ENCODE results near the gene MAZ.

Gene MAZ

GRCh38 chr16:29816694-29817441, 10.5 kb downstream of the MAZ start:
- Histone ChIP-seq H3K27ac (peak overlapping the region; percentile 95 to 98), H3K4me3 (peak overlapping the region; percentile 88)
- TF ChIP-seq, protein P1, sequence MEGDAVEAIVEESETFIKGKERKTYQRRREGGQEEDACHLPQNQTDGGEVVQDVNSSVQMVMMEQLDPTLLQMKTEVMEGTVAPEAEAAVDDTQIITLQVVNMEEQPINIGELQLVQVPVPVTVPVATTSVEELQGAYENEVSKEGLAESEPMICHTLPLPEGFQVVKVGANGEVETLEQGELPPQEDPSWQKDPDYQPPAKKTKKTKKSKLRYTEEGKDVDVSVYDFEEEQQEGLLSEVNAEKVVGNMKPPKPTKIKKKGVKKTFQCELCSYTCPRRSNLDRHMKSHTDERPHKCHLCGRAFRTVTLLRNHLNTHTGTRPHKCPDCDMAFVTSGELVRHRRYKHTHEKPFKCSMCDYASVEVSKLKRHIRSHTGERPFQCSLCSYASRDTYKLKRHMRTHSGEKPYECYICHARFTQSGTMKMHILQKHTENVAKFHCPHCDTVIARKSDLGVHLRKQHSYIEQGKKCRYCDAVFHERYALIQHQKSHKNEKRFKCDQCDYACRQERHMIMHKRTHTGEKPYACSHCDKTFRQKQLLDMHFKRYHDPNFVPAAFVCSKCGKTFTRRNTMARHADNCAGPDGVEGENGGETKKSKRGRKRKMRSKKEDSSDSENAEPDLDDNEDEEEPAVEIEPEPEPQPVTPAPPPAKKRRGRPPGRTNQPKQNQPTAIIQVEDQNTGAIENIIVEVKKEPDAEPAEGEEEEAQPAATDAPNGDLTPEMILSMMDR (IDR thresholded peaks at IDR 0.05), result no peak
- DNase-seq (ENCODE audit: low spot score), result peak; percentile 85

DNA sequence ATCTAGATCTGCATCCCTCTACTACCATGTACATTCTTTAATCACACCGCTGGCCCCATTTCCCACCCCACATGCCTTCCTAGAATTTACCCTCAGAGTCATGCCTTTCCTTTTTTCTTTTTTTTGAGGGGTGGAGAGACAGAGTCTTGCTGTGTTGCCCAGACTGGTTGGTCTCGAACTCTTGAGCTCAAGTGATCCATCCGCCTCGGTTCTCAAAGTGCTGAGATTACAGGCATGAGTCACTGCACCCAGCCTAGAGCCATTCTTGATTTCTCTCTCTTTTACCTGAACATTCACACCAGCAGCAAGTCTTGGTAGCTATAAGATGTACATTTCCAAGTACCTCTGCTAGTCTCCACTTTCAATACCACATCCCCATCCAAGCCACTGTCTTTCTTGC, 11.8 kb downstream of the MAZ start:
- peak; percentile 64 for DNase-seq (ENCODE audit: low spot score)
- TF ChIP-seq, protein P1 (IDR thresholded peaks at IDR 0.05), result no peak
- Histone ChIP-seq H3K4me3 (no peak overlapping the region), H3K27ac (no peak overlapping the region)

GRCh38 chr16:29819506-29819905, 13.2 kb downstream of the MAZ start:
- Histone ChIP-seq H3K4me3 (peak overlapping the region; percentile 81), H3K27ac (no peak overlapping the region)
- DNase-seq (ENCODE audit: low spot score), result peak; percentile 74
- TF ChIP-seq, protein P1 (IDR thresholded peaks at IDR 0.05), result no peak

- peak within 1 kb of the TSS; percentile 81 for H3K4me3 ChIP-seq
- TF ChIP-seq, protein P1 (IDR thresholded peaks at IDR 0.05), result no peak
- peak within 1 kb of the TSS; percentile 75 to 87 for H3K27ac ChIP-seq
- DNase-seq (ENCODE audit: low spot score), result peak; percentile 82
Observed at GRCh38 chr16:29820271-29820701, 14.0 kb downstream of the MAZ start, which contains the start of gene MVP. TSS of gene MVP (plus strand) at chr16:29820462. CDS start at chr16:29830550, 10,088 bp downstream.

DNA sequence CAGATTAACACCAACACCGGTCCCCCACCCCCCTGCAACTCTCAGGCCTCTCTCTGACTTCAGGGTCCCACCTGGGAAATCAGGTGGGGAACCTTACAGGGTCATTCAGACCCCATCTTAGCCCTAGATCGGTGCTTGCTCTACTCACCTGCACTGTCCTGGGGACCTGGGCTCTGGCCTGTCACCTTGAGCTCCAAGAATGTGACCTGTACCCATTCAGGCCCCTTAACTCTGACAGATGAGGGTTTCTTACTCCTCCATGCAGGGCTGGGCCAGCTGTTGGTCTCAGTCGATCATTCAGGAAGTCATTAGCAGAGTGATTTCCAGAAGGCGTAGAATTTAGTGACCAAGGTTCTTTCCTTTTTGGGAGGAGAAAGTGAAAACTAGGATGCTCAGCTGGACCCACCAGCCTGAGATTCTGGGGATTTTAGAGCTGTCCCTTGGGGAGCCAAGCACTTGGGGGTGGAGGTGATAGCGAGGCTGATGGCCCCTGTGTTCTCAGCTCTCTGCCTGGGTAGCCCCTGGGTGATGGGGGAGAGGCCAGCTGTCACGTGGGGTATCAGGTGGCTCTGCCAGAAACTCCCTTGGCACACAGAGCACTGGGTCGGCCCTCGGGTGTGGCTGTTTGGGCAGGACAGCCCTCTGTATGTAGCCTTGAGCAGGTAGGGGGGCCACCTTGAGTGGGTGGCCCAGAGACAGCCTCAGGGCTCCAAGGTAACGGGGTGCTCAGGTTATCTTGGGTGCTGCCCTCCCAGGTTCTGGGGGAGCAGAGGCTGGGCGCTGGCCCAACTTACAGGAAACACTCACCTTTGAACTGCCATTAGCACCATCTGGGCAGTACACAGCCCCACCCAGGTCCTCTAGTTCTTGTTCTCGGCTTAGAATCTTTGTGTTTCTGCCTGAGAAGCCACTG, 14.7 kb downstream of the MAZ start:
- TF ChIP-seq, protein P1 (IDR thresholded peaks at IDR 0.05), result no peak
- peak; percentile 80 for DNase-seq (ENCODE audit: low spot score)
- Histone ChIP-seq H3K4me3 (peak overlapping the region; percentile 81), H3K27ac (peak overlapping the region; percentile 75 to 87)

GRCh38 chr16:29821643-29822115, 15.3 kb downstream of the MAZ start:
- Histone ChIP-seq H3K4me3 (peak overlapping the region; percentile 81), H3K27ac (peak overlapping the region; percentile 75 to 87)
- TF ChIP-seq, protein P1 (IDR thresholded peaks at IDR 0.05), result no peak
- DNase-seq (ENCODE audit: low spot score), result peak; percentile 74
